GM18868 (cell line): ENCODE data around the gene HSPA14.
"Not testable (repeated sequence)": the region's sequence is repeated elsewhere in the genome, so short reads cannot be mapped to it uniquely, and the experiment has no call there.

Source experiments
- ATAC-seq: cut with Tn5 transposase; IDR thresholded peaks from one replicate; pipeline ENCODE4 v1.9.1; 2021; ENCODE audit warnings: mild to moderate bottlenecking, moderate library complexity; ENCODE audit not compliant: unreplicated experiment

HSPA14 gene

DNA sequence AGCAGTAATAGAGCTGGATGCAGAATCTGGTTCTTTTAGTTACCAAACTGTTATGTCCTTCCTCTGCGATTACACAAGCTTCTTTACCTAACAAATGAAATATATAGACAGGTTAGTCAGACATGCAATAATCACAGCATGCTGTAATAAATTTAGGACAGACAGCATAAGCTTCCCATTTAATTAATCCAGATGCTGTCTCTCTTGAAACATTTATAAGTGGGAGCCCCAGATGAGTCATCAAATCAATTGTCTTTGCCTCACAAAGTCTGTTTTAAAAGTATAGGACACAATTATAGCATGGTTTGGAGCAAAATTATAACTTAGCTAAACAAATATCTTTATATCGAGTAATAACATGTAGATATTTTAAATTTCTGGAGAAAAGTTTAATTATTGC is 1.9 kb upstream of the HSPA14 start:
- no peak for ATAC-seq

DNA sequence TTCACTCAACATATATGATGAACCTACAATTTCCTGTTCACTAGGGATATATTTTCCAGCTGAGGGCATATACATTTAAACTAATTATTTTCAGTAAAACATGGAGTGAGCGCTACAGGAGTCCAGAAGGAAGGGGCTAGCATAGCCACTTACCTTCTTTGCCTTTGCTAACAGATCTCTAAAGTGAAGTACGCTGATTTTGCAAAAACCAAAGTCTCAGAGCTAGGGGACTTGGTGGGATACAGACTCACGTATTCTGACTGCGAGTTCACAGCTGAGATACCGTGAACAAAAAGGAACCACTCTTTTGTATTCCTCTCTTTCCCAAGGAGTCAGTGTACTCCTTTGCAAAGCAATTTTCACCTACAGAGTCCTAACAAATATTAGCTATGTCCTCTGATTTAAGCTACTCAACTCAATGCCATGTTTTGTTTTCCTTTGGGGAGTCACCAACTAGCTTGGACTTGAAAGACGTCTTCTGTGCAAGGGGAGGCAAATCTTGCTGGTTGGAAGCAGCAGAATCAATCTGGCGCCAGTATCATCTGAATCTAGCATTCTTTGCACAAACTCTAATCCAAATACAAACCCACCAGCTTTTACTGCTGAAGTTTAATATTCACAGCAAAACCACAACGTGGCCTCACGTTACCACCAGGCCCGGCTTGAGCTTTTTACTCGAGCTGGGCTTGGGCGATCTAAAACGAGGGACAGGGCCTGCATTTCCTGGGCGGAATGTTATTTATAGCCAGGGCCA is 926 bp upstream of the HSPA14 start:
- ATAC-seq: no peak

DNA sequence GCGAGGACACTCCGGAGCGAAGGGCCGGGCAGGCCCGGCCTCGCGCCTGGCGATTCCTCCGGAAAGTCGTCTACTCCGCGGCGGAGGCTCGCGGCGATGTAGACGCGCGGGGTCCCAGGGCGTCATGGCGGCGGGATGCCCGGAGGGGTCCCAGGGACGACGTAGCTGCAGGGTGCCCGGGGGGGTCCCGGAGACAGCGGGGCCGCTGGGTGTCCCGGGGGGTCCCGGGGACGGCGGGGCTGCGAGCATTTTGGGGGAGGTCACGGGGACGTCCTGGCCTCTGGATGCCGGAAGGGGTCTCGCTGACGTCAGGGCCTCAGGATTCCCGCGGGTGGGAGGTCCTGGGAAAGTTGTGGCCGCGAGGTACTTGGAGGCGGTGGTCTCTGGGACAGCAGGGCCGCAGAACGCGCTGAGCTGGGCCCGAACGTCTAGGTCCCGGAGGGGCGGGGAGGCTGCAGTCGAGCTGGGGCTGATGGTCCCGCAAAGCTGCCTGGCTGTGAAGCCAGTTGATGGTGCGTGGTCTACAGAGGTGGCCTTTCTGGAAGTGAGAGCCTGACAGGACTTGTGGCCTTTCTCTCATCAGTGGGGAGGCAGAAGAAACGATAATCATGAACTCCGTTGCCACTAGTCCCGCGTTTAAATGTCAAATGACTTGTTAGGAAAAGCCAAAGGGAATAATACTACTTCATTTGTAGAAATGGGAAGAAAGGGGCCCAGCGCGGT is 637 bp downstream of the HSPA14 start:
- ATAC-seq: peak; percentile 2

DNA sequence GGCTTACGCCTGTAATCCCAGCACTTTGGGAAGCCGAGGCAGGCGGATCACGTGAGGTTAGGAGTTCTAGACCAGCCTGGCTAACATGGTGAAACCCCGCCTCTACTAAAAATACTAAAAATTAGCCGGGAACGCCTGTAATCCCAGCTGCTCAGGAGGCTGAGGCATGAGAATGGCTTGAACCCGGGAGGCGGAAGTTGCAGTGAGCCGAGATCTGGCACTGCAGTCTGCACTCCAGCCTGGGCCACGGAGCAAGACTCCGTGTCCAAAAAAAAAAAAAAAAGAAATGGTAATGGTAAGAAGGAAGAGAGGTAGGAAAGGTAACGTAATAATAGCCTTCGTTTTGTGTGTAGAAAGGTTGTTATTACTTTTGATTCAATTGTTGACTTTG is 1.2 kb downstream of the HSPA14 start:
- ATAC-seq: no peak

DNA sequence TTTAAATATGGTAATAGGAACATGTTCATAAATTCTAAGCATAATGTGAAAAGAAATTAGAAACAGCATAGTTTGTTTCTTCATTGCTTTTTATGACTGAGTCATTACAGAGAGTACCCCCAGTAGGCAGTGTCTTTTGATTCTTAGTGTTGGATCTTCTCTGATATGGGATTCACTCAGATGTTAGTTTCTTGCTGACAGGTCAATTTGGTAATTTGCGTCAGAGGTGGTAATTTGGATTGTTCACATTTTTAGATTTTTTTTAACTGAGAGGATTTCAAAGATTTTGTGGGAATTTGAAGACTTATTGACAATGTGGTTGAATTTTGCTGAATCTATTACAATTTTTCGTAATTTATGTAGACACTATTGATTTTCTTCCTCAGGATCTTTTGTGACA is 2.1 kb downstream of the HSPA14 start:
- ATAC-seq: no peak

DNA sequence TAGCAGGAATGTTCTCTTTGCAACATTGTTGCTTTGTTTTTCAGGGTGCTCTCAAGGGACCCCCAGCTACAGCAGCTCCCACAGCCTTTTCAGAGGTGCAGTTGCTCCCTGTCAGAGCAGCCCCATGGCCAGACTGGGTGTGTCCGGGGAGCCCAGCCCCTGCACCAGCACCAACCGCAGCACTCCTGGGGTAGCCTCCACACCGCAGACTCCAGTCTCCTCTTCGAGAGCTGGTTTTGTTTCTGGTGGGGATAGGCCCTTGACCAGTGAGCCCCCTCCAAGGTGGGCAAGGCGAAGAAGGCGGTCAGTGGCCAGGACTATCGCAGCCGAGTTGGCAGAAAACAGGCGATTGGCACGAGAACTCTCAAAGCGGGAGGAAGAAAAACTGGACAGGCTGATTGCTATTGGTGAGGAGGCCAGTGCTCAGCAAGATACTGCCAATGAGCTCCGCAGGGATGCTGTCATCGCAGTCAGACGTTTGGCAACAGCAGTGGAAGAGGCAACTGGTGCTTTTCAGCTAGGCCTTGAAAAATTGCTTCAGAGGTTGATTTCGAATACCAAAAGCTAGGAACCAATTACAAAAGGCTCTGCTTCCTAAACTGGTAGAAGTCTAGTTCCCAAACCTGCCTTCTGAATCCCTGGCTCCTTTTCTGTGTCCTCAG is 5.4 kb downstream of the HSPA14 start:
- ATAC-seq: no peak

DNA sequence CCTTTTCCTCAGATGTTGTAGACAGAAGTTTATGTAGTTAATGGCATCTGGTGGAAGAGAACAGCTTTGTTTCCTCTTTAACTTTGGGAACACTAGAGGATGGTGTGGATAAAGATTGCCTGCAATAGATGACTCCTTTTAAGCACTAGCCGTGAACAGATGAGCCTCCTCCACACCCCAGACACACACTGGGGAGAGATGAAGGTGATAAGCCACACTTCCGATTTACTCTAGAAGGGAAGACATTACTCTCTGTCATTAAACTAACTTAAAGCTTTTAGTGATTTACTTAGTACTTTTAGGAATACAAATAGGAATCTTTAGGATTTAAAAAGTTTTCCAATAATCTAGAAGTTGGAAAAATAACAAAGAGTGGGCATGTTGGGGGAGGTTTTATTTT is 6.8 kb downstream of the HSPA14 start:
- no peak for ATAC-seq

DNA sequence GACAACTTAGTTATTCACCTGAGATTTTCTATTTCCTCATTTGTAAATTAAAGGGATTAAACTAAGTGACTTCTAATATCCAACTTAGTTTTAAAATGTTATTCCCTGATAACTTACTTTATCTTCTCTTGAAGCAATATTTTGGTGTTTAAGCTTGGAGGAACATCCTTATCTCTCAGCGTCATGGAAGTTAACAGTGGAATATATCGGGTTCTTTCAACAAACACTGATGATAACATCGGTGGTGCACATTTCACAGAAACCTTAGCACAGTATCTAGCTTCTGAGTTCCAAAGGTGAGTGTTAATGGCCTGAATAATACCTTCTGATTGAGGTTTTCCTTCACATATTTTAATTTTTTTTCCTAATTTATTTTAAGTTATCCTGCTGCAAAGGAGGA is 14.1 kb downstream of the HSPA14 start:
- no peak for ATAC-seq

DNA sequence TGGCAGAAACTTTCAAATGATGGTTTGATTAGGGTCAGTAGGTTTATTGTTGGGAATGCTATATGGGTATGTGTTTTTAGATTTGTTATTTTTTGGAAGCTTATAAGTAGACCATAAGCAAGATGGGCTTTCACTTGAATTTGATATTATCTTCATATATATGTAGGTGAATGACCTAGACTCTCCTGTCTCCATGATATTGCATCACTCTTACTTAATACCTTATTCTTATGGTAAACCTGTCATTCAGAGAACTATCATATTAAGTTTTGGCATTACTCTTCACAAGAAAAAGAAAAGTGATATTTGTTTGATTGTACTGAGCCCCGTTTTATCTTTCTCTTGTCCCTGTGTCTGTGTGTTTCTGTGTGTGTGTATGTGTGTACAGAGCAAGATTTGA is 17.3 kb downstream of the HSPA14 start:
- ATAC-seq: no peak

DNA sequence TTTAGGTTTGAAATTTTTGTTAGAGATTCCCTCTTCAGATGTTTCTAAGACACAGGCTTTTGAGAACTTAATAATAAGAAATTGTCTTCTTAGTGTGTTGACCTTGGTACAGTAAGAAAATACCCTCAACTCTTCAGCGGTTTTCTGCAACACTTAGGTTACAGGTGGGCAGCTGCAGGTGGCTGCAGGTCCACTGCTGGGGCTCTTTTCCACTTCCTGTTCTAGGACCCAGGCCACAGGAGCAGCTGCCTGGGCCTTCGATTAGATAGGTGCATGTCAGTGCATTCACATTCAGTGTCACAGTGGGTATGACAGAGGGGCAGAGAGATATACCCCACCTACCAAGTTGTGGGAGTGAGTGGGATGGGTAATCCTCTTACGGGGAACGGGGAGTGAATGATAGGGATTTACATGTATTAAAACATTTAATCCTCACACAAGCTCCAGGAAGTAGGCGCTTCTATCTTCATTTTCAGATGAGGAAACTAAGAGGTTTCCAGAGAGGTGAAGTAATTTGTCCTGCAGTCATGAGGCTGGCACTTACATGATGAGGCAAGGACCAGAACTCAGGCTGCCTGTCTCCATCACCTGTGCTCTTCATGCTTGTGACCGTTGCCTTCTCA is 20.3 kb downstream of the HSPA14 start:
- ATAC-seq: no peak

DNA sequence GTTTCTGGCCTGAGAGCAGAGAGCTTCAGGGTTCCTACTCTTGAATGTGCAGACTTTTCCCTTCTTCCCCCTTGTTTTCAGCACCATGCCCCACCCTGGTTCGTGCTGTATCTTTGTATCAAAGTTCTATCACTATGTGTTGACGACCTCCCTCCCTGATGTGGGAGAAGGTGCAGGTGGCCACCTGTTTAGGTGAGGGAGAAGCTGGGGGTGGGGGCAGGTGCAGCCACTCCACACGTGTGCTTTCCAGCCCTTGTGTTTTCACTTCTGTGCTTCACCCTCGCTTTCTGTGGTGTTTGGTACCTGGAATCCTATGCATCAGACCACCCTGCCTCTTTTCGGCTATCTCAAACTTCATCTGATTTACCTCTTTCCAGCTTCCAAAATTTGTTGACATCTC is 20.9 kb downstream of the HSPA14 start:
- no peak for ATAC-seq

DNA sequence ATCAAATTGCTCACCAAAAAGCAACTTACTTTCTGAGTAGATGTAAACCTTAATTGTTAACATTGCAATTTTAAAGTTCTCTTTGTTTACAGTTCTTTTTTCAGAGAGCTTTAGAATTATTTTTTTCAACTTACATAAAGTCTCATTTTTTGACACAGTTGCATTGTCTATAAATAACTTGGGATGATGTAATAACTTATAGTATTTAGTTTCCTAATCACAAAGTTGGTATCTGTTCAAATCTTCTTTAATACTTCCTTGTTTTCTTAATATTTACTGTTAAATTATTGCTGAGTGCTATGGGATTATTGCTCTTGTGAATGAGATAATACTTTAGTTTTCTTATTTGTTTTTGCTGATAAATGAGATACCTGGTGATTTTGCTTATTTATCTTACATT is 21.7 kb downstream of the HSPA14 start:
- no peak for ATAC-seq

DNA sequence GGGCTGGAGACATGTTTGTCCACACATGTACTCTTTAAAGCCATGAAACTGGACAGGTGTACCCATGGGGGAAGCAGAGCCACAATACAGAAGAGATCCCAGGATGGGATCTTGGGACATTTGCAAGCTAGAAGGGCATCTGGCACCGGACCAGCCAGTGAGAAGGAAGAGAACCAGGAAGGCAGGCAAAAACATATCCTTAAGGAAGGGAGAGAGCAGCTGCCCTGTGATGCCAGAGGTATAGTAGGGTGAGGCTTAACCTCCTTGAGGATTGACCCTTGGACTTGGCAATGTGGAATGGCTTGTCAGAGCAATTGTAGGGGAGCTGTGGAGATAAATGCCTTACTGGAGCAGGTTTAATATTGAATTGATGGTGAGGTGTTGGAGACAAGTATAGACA is 22.7 kb downstream of the HSPA14 start:
- no peak for ATAC-seq

DNA sequence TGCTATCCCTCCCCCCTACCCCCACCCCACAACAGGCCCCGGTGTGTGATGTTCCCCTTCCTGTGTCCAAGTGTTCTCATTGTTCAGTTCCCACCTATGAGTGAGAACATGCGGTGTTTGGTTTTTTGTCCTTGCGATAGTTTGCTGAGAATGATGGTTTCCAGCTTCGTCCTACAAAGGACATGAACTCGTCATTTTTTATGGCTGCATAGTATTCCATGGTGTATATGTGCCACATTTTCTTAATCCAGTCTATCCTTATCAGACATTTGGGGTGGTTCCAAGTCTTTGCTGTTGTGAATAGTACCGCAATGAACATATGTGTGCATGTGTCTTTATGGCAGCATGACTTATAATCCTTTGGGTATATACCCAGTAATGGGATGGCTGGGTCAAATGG is 26.4 kb downstream of the HSPA14 start:
- not testable (repeated sequence) for ATAC-seq

DNA sequence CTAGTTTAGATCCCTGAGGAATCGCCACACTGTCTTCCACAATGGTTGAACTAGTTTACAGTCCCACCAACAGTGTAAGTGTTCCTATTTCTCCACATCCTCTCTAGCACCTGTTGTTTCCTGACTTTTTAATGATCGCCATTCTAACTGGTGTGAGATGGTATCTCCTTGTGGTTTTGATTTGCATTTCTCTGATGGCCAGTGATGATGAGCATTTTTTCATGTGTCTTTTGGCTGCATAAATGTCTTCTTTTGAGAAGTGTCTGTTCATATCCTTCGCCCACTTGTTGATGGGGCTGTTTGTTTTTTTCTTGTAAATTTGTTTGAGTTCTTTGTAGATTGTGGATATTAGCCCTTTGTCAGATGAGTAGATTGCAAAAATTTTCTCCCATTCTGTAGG is 26.8 kb downstream of the HSPA14 start:
- ATAC-seq: not testable (repeated sequence)

DNA sequence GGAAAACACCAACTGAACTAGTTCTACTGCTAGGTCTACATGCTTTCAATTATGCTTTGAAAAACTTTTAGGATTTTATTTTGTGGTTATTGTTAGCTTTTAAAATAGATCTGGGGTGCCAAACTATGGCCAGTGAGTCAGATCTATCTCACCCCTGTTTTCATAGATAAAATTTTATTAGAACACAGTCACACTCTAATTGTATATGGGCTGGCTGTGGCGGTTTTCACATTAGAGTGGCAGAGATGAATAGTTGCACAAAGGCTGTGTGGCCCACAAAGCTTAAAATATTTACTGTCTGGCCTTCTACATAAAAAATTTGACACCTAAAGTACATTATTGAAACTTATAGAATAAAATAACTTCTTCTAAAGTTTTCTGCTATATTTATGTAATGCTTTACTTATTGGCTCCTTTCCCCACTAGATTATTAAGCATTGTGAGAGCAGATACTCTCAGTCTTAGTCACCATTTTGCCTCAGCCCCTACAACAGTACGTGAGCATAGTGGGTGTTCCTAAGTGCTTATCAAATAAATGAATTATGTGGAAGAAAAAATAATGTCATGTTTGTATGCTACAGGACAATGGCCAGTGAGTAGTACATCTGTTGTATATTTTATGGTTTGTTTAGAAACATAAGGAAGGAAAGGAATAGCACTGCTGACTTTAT is 35.1 kb downstream of the HSPA14 start:
- ATAC-seq: peak; percentile 67

DNA sequence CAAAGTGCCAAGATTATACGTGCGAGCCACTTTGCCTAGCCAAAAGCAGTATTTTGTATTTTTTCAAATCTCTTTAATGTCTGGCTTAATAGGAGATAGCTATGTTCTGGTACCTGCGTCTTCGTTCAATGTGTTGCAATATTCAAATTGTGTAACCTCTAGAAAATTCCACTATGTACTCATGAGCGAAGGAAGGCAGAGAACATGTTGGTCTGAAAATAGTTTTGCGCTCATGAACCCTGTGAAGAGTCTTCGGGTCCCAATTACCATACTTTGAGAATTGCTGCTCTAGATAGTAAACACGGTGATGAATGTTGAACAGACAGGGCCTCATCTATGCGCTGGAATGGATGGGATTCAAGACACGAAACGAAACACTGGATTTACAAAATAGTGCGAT is 37.8 kb downstream of the HSPA14 start:
- no peak for ATAC-seq

DNA sequence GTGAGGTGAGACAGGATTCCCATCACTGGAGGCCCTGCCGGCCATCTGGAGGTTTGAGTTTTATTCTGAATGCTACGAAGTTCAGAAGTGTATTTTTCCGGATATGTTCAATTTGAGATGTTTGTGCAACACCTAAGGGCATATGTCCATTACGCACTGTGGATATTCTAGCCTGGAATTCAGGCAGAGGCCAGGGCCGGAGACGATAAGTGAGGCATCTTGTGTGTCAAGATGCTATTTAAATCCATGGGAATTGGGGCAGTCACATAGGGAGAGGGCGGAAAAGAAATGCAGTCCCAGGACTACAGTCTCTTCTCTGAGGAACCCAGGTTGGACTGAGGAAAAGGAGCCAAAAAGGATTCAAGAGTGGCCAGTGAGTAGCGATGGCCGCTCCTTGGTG is 38.7 kb downstream of the HSPA14 start:
- ATAC-seq: no peak

DNA sequence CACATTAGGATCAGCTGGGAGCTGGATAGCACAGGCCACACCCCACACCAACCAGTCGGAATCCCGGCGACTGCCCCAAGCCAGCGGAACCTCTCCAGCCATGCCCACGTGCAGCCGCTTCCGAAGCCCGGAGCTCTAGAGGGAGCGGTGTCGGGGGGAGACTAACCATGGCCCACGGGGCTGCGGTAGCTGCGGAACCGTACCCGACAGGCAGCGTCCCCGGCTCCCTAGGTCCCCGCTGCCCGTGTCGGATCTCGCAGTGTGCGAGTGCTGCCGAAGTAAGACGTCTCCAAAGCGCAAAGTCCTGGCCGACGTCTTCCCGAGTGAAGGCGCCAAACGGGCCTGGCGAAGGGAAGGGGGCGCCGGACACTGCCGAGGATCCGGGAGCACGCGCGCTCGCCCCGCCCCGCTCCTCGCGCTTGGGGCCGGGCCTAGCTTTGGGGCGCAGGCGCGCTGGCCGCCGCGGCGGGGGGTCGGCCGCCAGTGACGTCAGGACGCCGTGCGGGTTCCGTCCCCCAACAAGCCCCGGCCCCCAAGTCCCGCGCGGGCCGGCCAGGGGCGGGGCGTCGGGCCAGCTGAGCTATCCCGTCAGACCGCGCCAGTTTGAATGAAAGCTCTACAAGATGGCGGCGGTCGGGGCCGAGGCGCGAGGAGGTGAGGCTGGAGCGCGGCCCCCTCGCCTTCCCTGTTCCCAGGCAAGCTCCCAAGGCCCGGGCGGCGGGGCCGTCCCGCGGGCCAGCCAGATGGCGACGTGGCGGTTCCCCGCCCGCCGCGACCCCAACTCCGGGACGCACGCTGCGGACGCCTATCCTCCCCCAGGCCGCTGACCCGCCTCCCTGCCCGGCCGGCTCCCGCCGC is 40.4 kb downstream of the HSPA14 start, which contains the start of gene SUV39H2:
TSS of gene SUV39H2 (plus strand) at position 601 of the 858 bp plus-strand sequence. CDS start at position 624, 23 bp downstream.
- peak; percentile 93 for ATAC-seq
